Measurements from ENCODE around the gene GOLGA3.
A peak's percentile ranks its signal among the peaks of the same experiment; 100 is the strongest.

GOLGA3 gene

GRCh38 chr12:132841151-132841550 is 12.5 kb upstream of the GOLGA3 start:
- no peak for DNase-seq

DNA sequence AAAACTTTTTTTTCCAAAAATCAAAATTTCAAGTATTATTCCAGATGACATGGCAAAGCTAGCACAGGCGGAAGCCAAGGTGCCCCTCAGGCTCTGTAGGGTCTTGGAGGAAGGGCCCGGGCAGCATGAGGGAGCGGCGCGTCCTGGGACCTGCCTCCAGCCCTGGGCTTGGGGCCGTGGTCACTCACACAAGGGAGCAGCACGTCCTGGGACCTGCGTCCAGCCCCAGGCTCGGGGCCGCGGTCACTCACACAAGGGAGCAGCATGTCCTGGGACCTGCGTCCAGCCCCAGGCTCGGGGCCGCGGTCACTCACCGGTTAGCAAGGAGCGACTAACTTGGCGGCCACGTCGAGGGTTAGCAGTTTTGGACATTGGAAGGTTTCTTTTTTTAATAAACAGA is 11.9 kb upstream of the GOLGA3 start:
- DNase-seq, result no peak

GRCh38 chr12:132839558-132840235 is 11.0 kb upstream of the GOLGA3 start:
- peak; percentile 8 for DNase-seq

DNA sequence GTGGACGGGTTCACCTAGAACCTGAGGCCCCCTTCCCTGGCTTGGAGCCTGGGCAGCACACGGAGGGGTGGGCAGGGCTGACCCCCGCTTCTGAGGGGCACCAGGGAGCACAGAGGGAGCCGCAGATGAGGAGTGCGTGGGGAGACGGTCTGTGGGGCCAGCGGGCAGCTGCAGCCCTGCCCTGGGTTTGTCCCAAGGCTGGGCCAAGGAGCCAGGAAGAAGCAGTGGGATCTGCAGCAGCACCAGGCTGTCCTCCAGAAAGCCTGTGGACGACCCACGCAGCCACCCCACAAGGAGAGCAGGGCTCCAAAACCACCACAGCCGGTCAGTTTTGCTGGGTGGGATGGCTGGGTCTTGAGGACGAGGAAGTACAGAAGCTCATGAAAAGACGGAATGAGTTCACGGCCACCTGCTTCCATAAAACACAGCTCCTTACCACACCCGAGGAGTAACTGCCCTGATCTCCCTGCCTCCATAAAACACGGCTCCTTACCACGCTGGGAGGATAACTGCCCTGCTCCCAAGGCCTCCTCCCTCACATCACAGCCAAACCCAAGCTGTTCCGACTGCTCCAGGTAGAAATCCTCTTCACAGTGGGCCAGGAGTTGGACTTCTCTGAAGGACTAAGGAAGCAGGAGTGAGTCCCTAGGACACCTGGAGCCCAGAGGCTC is 9.9 kb upstream of the GOLGA3 start:
- DNase-seq, result no peak

DNA sequence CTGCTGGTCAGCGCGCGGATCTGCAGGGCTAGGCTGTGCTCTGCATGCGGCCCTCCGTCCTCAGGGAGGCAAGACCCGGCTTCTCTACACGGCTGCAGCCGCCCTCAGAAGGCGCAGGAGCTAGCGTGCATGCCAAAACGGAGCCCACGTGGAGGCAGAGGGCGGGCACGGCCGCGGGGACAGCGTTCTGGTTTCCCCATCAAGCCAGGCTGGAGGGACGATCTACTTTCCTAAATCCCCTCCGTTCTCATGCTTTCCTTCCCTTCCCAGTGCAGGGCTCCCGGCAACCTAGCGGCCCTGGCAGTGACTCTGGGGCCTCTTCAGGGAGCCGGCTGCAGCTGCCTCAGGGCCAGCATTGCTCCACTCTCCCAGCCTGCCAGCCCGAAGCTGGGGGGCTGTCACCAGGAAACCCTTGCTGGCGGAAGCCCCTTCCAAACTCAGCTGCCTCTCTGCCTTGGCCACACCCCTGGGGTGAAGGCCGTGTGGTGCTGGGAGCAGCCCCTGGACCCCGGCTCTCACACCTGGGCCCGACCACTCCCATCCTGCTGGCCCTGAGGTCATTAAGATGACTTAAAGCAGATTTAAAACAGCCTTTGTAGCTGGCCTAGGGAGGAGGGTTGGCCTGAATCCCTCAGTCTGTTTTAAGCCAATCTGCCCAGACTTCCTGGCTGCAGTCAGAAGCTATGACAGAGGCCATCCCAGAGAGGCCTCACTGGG is 9.2 kb upstream of the GOLGA3 start:
- DNase-seq, result no peak

DNA sequence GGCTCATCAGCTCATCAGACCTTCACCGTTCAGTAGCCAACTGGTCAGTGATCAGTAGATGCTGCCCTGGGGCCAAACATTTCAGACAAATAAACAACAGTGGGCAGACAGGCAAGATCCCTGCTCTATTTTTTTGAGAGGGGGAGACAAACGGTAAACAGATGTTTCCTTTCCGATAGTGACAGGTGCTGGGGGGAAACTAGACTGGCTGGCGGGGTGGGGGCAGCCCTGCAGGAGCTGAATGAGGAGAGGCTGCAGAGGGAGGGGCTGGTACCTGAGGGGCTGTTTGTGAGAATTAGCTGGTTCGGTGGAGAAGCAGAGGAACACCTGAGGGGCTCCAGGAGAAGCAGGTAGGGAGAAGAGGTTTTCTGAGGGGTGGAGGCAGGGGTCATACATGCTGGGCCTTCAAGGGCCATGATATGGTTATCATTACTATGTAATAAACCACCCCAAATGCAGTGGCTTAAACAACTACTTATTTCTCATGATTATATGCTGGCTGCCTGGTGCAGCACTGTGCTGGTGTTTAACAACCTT is 8.2 kb upstream of the GOLGA3 start:
- DNase-seq, result peak; percentile 66

DNA sequence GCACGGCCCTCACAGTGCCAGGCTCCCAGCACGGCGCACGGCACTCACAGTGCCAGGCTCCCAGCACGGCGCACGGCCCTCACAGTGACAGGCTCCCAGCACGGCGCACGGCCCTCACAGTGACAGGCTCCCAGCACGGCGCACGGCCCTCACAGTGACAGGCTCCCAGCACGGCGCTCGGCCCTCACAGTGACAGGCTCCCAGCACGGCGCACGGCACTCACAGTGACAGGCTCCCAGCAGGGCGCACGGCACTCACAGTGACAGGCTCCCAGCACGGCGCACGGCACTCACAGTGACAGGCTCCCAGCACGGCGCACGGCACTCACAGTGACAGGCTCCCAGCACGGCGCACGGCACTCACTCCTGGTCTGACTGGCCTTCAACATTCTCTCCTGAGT is 7.6 kb upstream of the GOLGA3 start:
- DNase-seq, result peak; percentile 61

GRCh38 chr12:132835076-132836025 is 6.7 kb upstream of the GOLGA3 start:
- no peak for DNase-seq

DNA sequence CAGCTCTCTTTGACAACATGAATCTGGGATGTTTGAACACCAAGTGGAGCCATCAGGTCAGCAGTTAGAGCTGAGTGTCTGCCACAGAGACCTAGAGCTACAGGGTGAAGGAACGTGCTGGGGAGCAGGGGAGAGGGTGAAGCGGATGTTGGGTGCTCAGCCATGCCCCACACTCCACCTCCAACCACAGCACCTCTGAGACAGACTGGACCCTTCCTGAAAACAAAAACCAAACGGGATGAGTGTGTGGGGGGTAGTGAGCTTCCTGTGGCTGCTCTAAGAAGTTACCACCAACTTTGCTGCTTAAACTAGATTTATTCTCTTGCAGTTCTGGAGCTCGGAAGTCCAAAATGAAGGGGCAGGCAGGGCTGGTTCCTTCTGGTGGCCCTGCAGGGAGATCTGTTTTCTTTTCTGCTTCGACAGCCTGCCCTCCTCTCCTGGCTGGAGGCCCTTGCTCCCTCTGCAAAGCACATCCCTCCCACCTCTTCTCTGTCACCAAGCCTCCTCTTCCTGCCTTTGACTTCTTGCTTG is 5.6 kb upstream of the GOLGA3 start:
- DNase-seq, result no peak

- DNase-seq, result no peak
Observed at GRCh38 chr12:132833341-132833740, 4.7 kb upstream of the GOLGA3 start.

DNA sequence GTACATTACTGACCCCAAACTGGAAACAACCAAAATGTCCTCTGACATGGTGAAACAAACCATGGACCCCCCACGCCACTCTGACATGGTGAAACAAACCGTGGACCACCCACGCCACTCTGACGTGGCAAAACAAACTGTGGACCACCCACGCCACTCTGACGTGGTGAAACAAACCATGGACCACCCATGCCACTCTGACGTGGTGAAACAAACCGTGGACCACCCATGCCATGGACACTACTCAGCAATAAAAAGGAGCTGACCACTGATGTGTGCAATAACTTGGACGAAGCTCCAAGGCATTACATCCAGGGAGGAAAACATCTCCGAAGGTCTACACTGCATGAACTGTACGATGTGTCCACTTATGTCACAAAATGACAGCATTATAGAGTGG is 3.1 kb upstream of the GOLGA3 start:
- DNase-seq, result no peak

DNA sequence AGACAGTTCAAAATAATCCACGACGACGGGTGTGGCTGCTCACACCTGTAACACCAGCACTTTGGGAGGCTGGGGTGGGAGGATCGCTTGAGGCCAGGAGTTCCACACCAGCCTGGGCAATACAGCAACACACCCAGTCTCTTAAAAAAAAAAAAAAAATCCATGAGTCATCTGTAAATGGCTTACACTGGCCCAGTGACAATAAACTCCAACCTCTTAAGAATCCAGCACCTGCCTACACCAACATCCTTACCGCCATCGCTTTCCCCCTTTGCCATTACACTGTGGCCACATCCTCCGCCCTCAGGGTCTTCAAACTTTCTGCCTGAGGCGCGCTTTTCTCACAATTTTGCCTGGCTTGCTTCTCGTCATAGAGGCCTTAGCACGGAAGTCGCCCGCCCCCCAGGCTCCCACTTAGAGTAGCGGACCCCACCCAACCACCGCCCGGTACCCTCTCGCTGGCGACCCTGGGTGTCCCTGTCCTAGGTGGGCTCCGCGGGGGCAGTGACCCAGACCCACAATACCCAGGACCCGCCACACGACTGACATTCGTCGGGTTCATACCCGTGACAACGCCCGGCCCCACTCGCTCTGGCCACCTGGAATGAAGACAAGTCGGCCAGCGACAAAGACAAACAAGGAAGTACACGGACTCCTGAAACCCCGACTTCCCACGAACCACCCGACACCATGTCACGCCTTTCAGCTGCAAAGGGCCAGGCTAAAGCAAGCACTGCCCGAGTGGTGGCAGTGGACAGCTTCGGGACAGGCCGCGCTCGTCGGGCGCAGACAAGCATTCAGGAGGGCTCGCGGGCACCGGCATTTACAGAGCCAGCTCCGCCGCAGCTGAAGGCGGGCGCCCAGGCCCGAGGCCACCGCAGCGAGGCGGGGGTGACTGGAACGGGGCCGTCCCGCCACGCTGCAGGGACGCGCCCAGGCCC is 636 bp downstream of the GOLGA3 start:
- peak; percentile 42 for DNase-seq

DNA sequence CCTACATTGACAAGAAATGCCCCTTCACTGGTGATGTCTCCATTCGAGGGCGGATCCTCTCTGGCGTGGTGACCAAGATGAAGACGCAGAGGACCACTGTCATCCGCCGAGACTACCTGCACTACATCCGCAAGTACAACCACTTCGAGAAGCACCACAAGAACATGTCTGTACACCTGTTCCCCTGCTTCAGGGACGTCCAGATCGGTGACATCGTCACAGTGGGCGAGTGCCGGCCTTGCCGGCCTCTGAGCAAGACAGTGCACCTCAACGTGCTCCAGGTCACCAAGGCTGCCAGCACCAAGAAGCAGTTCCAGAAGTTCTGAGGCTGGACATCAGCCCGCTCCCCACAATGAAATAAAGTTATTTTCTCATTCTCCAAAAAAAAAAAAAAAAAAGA is 2.8 kb downstream of the GOLGA3 start:
- no peak for DNase-seq

DNA sequence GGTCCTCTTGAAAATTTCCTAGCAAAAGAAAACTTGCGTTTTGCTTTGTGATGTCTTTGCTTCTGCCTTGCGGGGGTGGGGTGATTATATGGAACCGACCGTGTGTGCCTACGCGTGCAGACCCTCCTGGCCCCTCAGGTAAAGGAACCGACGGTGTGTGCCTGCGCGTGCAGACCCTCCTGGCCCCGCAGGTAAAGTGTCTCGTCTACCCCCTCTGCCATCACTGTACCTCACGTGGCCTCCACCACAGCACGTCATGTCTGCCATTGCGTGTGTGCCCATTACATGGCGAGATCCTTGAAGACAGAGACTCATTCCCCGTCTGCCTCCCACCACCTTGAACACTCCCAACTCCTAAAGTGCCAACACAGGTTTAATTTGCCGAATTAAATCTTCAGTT is 3.6 kb downstream of the GOLGA3 start:
- DNase-seq, result no peak

- no peak for DNase-seq
Observed at GRCh38 chr12:132824053-132824452, 4.6 kb downstream of the GOLGA3 start.

- no peak for DNase-seq
Observed at GRCh38 chr12:132818562-132818961, 10.1 kb downstream of the GOLGA3 start.

DNA sequence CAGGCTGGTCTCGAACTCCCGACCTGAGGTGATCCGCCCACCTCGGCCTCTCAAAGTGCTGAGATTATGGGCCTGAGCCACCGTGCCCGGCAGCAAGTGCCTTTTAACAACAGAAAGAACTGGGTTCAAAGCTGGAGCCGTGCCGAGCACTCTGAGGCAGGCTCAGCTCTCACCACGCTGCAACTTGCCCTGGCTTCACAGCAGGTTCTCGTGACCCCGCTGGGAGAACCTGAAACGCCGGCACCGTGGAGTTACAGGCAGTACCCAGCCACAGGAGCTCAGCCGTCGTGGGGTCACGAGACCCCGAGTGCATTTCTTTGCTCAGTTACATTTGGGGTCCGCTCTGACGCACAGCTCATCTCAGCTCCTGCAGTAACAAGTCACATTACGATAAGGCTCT is 14.4 kb downstream of the GOLGA3 start:
- no peak for DNase-seq

GRCh38 chr12:132813443-132813842 is 15.2 kb downstream of the GOLGA3 start:
- DNase-seq, result no peak

DNA sequence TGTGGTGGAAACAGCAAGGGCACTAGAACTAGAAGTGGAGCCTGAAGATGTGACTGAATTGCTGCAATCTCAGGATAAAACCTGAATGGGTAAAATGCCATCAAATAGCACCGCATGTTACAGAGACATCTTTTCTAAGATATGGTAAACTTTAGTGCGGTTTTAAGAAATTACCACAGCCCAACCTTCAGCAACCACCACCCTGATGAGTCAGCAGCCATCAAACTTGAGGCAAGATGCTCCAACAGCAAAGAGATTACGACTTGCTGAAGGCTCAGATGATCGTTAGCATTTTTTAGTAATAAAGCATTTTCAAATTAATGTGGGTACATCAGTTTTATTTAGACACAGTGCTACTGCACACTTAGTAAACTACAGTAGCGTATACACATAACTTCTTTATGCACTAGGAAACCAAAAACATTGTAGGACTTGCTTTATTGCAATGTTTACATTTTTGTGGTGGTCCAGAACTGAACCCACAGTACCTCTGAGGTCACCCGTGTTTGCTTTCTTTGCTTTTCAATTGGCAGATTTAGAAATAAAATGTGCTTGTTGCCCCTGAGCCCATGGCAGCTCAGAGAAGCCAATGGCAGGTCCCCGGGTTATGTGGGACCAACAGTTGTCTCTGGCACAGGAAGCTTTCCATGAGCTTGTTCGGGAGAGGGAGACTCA is 15.9 kb downstream of the GOLGA3 start:
- no peak for DNase-seq

- DNase-seq, result peak; percentile 16
Observed at GRCh38 chr12:132809391-132809790, 19.3 kb downstream of the GOLGA3 start.

Measured in NCI-H69 (cell line).